HepG2 (cell line): ENCODE results near the gene RPS6KB1. TPM values are rescaled to one million over a fixed set of nuclear protein-coding genes. Genes with fewer than 3 reads are reported as not detected.

Experiments
- DMAP1 ChIP-seq: IDR thresholded peaks from 2 replicates; pipeline ENCODE4 v1.6.1; 2016
- ETV6 ChIP-seq: sonication (generic); formaldehyde crosslinking; conservative IDR thresholded peaks from 2 replicates; pipeline ENCODE4 v1.4.0; 2020; ENCODE audit warnings: missing genetic modification reagents
- FOSL1 ChIP-seq: sonication (generic); formaldehyde crosslinking; IDR thresholded peaks from 2 replicates; pipeline ENCODE4 v1.9.0; 2021; ENCODE audit warnings: missing genetic modification reagents, borderline replicate concordance
- GTF2F1 ChIP-seq: fragments of 150-350 bp; IDR thresholded peaks from 2 replicates; pipeline ENCODE4 v1.6.1; 2014; ENCODE audit warnings: low read length
- KDM6A ChIP-seq: IDR thresholded peaks from 2 replicates; pipeline ENCODE4 v1.6.1; 2016; ENCODE audit warnings: low read depth
- KLF16 ChIP-seq, 2 experiments: sonication (generic) in 1 of 2; formaldehyde crosslinking in 1 of 2; IDR thresholded peaks; 2 replicates each; pipeline versions ENCODE4 v1.6.1 to v1.8.0; 2016 to 2023; ENCODE audit warnings: missing genetic modification reagents in 2 of 2, missing compliant biosample characterization in 1 of 2
- MEIS1 ChIP-seq: sonication (generic); formaldehyde crosslinking; IDR thresholded peaks from 2 replicates; pipeline ENCODE4 v1.9.0; 2021; ENCODE audit warnings: mild to moderate bottlenecking, missing genetic modification reagents, moderate library complexity, borderline replicate concordance
- MTF2 ChIP-seq: sonication (generic); formaldehyde crosslinking; IDR thresholded peaks from 2 replicates; pipeline ENCODE4 v1.5.0; 2020; ENCODE audit warnings: missing genetic modification reagents, borderline replicate concordance
- MXD3 ChIP-seq: IDR thresholded peaks from 2 replicates; pipeline ENCODE4 v1.6.1; 2016; ENCODE audit warnings: mild to moderate bottlenecking, missing biosample characterization, missing genetic modification reagents
- NFKB2 ChIP-seq: sonication (generic); formaldehyde crosslinking; IDR thresholded peaks from 2 replicates; pipeline ENCODE4 v1.4.0; 2020; ENCODE audit warnings: missing genetic modification reagents, borderline replicate concordance
- PAWR ChIP-seq: sonication (generic); formaldehyde crosslinking; IDR thresholded peaks from 2 replicates; pipeline ENCODE4 v1.4.0; 2020; ENCODE audit warnings: missing genetic modification reagents, mild to moderate bottlenecking, borderline replicate concordance
- REPIN1 ChIP-seq: sonication (generic); formaldehyde crosslinking; IDR thresholded peaks from 2 replicates; pipeline ENCODE4 v1.8.0; 2022; ENCODE audit warnings: missing genetic modification reagents, low read depth, mild to moderate bottlenecking, borderline replicate concordance
- RFX1 ChIP-seq: fragments of 450-650 bp; IDR thresholded peaks from 2 replicates; pipeline ENCODE4 v1.6.1; 2017
- RXRB ChIP-seq: IDR thresholded peaks from 2 replicates; pipeline ENCODE4 v1.6.1; 2016; ENCODE audit warnings: borderline replicate concordance, missing genetic modification reagents, missing compliant biosample characterization
- TCF7 ChIP-seq: sonication (generic); IDR thresholded peaks from 2 replicates; pipeline ENCODE4 v1.6.1; 2016; ENCODE audit warnings: antibody characterized with exemption, low read depth
- TP53 ChIP-seq: sonication (generic); formaldehyde crosslinking; conservative IDR thresholded peaks from 2 replicates; pipeline ENCODE4 v1.4.0; 2020; ENCODE audit warnings: missing genetic modification reagents
- XBP1 ChIP-seq: sonication (generic); formaldehyde crosslinking; IDR thresholded peaks from 2 replicates; pipeline ENCODE4 v1.5.0; 2020; ENCODE audit warnings: missing genetic modification reagents
- YEATS2 ChIP-seq: sonication (generic); formaldehyde crosslinking; IDR thresholded peaks from 2 replicates; pipeline ENCODE4 v1.4.0; 2020; ENCODE audit warnings: missing genetic modification reagents, borderline replicate concordance
- ZNF317 ChIP-seq: sonication (generic); formaldehyde crosslinking; IDR thresholded peaks from 2 replicates; pipeline ENCODE4 v1.5.0; 2020; ENCODE audit warnings: mild to moderate bottlenecking, missing genetic modification reagents
- ZNF431 ChIP-seq: sonication (generic); formaldehyde crosslinking; IDR thresholded peaks from 2 replicates; pipeline ENCODE4 v1.9.0; 2022; ENCODE audit warnings: missing genetic modification reagents, low read depth, mild to moderate bottlenecking, borderline replicate concordance
- ZNF562 ChIP-seq: sonication (generic); formaldehyde crosslinking; IDR thresholded peaks from 2 replicates; pipeline ENCODE4 v1.8.0; 2022; ENCODE audit warnings: missing genetic modification reagents, borderline replicate concordance
- ZNF672 ChIP-seq: sonication (generic); formaldehyde crosslinking; IDR thresholded peaks from 2 replicates; pipeline ENCODE4 v1.8.1; 2022; ENCODE audit warnings: missing genetic modification reagents
- ZNF777 ChIP-seq: sonication (generic); formaldehyde crosslinking; IDR thresholded peaks from 2 replicates; pipeline ENCODE4 v1.4.0; 2020; ENCODE audit warnings: missing genetic modification reagents
- polyA plus RNA-seq, 8 experiments: library from polyadenylated mRNA; depleted of rRNA in 3 of 8; stranded (reverse) in 7 of 8; unstranded in 1 of 8; fragments of >200 nt; fragmentation: Illumina TruSeq in 4 of 8; extraction: Trizol in 4 of 8; gene quantifications; 2 replicates each; pipeline versions ENCODE4 v1.2.1 to v1.2.3, GENCODE V29; 2011 to 2016; ENCODE audit warnings: low read depth in 4 of 8, missing spikeins in 1 of 8, mixed read lengths in 1 of 8; ENCODE audit not compliant: insufficient read depth in 1 of 8
- total RNA-seq, 5 experiments: library from RNA; depleted of rRNA; stranded (reverse); fragments of >200 nt; fragmentation: Illumina TruSeq; extraction: Trizol; gene quantifications; 2 replicates each; pipeline ENCODE4 v1.2.3, GENCODE V29; 2016; ENCODE audit warnings: low read depth in 1 of 5
- TF ChIP-seq, protein P1 (sequence below): IDR thresholded peaks from 2 replicates; pipeline ENCODE4 v1.4.0; 2020; ENCODE audit warnings: mild to moderate bottlenecking, missing genetic modification reagents
- TF ChIP-seq, protein P2 (sequence below): sonication (generic); formaldehyde crosslinking; IDR thresholded peaks from 2 replicates; pipeline ENCODE4 v1.4.0; 2020; ENCODE audit warnings: mild to moderate bottlenecking, missing genetic modification reagents, borderline replicate concordance

Gene RPS6KB1
- total and polyA plus RNA-seq, 2 of the 13 experiments (the other 11 are each of a cell fraction or from before 2014, with no cell fraction given), result 16.5 to 42.2 TPM

DNA sequence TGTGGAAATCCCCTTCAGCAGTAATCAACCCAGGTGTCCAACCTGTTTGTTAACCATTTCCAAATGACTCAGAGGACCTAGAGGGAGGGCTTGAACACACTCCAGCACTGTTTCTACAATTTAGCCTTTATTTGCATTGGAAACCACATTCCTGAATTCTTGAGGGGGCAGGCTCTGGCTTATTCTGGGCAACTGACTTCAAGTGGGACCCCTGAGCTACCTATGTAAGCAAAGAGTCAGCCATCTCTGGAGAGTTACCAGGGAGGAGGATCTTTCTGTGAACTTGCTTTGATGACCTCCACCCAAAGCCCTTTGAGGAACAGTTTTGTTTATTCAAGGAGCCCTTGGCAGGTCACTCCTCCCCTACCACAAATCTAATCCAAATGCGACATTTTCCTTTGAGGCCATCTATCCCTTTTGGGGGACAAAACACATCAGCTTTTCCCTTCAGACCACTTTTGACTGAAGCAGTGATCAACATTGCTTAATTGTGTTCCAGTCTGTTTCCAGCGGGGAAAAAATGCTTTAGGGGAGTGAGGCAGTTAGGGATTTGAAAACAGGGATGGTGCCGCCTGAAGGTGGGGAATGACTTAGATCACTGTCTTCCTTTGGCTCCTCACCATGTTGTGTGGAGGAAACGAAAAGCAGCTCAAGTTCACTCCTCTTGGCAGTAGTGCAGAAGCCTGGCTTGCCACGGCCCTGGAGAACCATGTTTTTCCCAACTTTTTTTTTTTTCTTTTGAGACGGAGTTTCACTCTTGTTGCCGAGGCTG, 46.3 kb upstream of the RPS6KB1 start (continued):
- TF ChIP-seq MEIS1 (CRISPR knock-in tag), result peak; percentile 6; the same call in 1 of the 2 replicates
- TF ChIP-seq NFKB2 (CRISPR knock-in tag), result no peak
- peak; percentile 65; the same call in 1 of the 2 replicates for TF ChIP-seq ZNF777 (CRISPR knock-in tag)
- TF ChIP-seq RXRB, result peak; percentile 90
- no peak for TF ChIP-seq PAWR (CRISPR knock-in tag)
- peak; percentile 79; the same call in 1 of the 2 replicates for TF ChIP-seq FOSL1
- TF ChIP-seq MTF2 (CRISPR knock-in tag), result no peak
- TF ChIP-seq KDM6A (CRISPR knock-in tag), result peak; percentile 39; the same call in 1 of the 2 replicates
- 0 out of 2 replicates have a peak, but pooled peaks have one; percentile 17 for TF ChIP-seq ETV6
- TF ChIP-seq ZNF672, result no peak
- no peak for TF ChIP-seq ZNF562 (CRISPR knock-in tag)
- peak; percentile 94 for TF ChIP-seq TCF7
- TF ChIP-seq, protein P1, sequence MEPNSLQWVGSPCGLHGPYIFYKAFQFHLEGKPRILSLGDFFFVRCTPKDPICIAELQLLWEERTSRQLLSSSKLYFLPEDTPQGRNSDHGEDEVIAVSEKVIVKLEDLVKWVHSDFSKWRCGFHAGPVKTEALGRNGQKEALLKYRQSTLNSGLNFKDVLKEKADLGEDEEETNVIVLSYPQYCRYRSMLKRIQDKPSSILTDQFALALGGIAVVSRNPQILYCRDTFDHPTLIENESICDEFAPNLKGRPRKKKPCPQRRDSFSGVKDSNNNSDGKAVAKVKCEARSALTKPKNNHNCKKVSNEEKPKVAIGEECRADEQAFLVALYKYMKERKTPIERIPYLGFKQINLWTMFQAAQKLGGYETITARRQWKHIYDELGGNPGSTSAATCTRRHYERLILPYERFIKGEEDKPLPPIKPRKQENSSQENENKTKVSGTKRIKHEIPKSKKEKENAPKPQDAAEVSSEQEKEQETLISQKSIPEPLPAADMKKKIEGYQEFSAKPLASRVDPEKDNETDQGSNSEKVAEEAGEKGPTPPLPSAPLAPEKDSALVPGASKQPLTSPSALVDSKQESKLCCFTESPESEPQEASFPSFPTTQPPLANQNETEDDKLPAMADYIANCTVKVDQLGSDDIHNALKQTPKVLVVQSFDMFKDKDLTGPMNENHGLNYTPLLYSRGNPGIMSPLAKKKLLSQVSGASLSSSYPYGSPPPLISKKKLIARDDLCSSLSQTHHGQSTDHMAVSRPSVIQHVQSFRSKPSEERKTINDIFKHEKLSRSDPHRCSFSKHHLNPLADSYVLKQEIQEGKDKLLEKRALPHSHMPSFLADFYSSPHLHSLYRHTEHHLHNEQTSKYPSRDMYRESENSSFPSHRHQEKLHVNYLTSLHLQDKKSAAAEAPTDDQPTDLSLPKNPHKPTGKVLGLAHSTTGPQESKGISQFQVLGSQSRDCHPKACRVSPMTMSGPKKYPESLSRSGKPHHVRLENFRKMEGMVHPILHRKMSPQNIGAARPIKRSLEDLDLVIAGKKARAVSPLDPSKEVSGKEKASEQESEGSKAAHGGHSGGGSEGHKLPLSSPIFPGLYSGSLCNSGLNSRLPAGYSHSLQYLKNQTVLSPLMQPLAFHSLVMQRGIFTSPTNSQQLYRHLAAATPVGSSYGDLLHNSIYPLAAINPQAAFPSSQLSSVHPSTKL (CRISPR knock-in tag), result peak; percentile 95
- 0 out of 2 replicates have a peak, but pooled peaks have one; percentile 66 for TF ChIP-seq TP53 (CRISPR knock-in tag)
- TF ChIP-seq REPIN1 (CRISPR knock-in tag), result peak; percentile 31; the same call in 1 of the 2 replicates
- TF ChIP-seq, protein P2, sequence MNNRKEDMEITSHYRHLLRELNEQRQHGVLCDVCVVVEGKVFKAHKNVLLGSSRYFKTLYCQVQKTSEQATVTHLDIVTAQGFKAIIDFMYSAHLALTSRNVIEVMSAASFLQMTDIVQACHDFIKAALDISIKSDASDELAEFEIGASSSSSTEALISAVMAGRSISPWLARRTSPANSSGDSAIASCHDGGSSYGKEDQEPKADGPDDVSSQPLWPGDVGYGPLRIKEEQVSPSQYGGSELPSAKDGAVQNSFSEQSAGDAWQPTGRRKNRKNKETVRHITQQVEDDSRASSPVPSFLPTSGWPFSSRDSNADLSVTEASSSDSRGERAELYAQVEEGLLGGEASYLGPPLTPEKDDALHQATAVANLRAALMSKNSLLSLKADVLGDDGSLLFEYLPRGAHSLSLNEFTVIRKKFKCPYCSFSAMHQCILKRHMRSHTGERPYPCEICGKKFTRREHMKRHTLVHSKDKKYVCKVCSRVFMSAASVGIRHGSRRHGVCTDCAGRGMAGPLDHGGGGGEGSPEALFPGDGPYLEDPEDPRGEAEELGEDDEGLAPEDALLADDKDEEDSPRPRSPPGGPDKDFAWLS, result 0 out of 2 replicates have a peak, but pooled peaks have one; percentile 47
- peak; percentile 43; the same call in 1 of the 2 replicates for TF ChIP-seq DMAP1 (CRISPR knock-in tag)
- TF ChIP-seq KLF16 (CRISPR knock-in tag; IDR thresholded peaks at IDR 0.05), result peak in 1 of 2 experiments; percentile 15; a peak in 1 of 4 replicates
- TF ChIP-seq ZNF317 (CRISPR knock-in tag), result 0 out of 2 replicates have a peak, but pooled peaks have one; percentile 30
- no peak for TF ChIP-seq RFX1
- no peak for TF ChIP-seq XBP1
- TF ChIP-seq GTF2F1, result no peak
- no peak; the same call in 1 of the 2 replicates for TF ChIP-seq YEATS2 (CRISPR knock-in tag)
- TF ChIP-seq MXD3 (CRISPR knock-in tag), result 0 out of 2 replicates have a peak, but pooled peaks have one; percentile 42
- 0 out of 2 replicates have a peak, but pooled peaks have one; percentile 75 for TF ChIP-seq ZNF431 (CRISPR knock-in tag)
